ENCODE data around the gene PLAGL1.
A peak's percentile ranks its signal among the peaks of the same experiment; 100 is the strongest.
"Not testable (repeated sequence)": the region's sequence is repeated elsewhere in the genome, so short reads cannot be mapped to it uniquely, and the experiment has no call there.

The PLAGL1 gene

GRCh38 chr6:144033816-144034735 lies 26.0 kb upstream of the PLAGL1 start:
- H3K36me3 Mint-ChIP-seq (ENCODE audit: insufficient read depth) = no peaks in the 10 kb centered on the region
- no peaks in the 10 kb centered on the region for H3K27me3 Mint-ChIP-seq
- ATAC-seq (replicated peaks; ENCODE audit: extremely low read depth, poor library complexity, severe bottlenecking) (no peak), DNase-seq (ENCODE audit: low spot score in 2 of 2) (no peak)
- H3K4me1 Mint-ChIP-seq = peaks cover 9% of the 10 kb centered on the region
- no peak overlapping the region for H3K4me3 Mint-ChIP-seq
- no peak overlapping the region for H3K27ac Mint-ChIP-seq (ENCODE audit: low read depth)
- no peaks in the 10 kb centered on the region for H3K9me3 Mint-ChIP-seq

DNA sequence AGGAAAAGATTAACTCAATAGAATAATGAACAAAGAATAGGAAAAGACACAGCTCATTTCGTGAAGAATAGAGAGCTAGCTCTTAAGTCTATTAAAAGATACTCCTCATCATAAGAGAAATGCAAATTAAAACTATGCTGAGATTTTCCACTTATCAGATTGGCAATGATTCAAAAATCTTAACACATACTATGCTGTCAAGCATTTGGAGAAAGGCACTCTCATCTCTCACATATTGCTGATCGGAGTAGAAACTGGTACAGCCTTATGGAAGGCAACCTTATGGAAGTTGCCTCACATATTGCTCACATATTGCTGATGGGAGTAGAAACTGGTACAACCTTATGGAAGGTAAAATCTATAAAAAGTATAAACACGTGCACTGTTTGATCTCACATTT lies 21.4 kb upstream of the PLAGL1 start:
- Mint-ChIP-seq H3K4me3 (no peak overlapping the region), H3K9me3 (no peaks in the 10 kb centered on the region), H3K36me3 (ENCODE audit: insufficient read depth) (no peaks in the 10 kb centered on the region), H3K4me1 (no peaks in the 10 kb centered on the region), H3K27me3 (no peaks in the 10 kb centered on the region), H3K27ac (ENCODE audit: low read depth) (no peak overlapping the region)
- DNase-seq (ENCODE audit: low spot score in 2 of 2) (no peak), ATAC-seq (replicated peaks; ENCODE audit: extremely low read depth, poor library complexity, severe bottlenecking) (no peak)

- no peak overlapping the region for H3K4me3 Mint-ChIP-seq
- H3K9me3 Mint-ChIP-seq = no peaks in the 10 kb centered on the region
- H3K27ac Mint-ChIP-seq (ENCODE audit: low read depth) = no peak overlapping the region
- no peak for DNase-seq (ENCODE audit: low spot score in 2 of 2)
- no peaks in the 10 kb centered on the region for H3K4me1 Mint-ChIP-seq
- no peaks in the 10 kb centered on the region for H3K27me3 Mint-ChIP-seq
- ATAC-seq (replicated peaks; ENCODE audit: extremely low read depth, poor library complexity, severe bottlenecking) = no peak
- no peaks in the 10 kb centered on the region for H3K36me3 Mint-ChIP-seq (ENCODE audit: insufficient read depth)
Measured at GRCh38 chr6:144027932-144028587, 20.0 kb upstream of the PLAGL1 start.

GRCh38 chr6:144023216-144023615 lies 15.2 kb upstream of the PLAGL1 start:
- Mint-ChIP-seq H3K4me3 (no peak overlapping the region), H3K9me3 (no peaks in the 10 kb centered on the region), H3K36me3 (ENCODE audit: insufficient read depth) (no peaks in the 10 kb centered on the region), H3K27me3 (peaks cover under 1% of the 10 kb centered on the region), H3K4me1 (no peaks in the 10 kb centered on the region), H3K27ac (ENCODE audit: low read depth) (no peak overlapping the region)
- DNase-seq (ENCODE audit: low spot score in 2 of 2) (no peak), ATAC-seq (replicated peaks; ENCODE audit: extremely low read depth, poor library complexity, severe bottlenecking) (no peak)

- H3K4me1 Mint-ChIP-seq = no peaks in the 10 kb centered on the region
- no peak overlapping the region for H3K4me3 Mint-ChIP-seq
- H3K27ac Mint-ChIP-seq (ENCODE audit: low read depth) = no peak overlapping the region
- ATAC-seq (replicated peaks; ENCODE audit: extremely low read depth, poor library complexity, severe bottlenecking) (no peak), DNase-seq (ENCODE audit: low spot score in 2 of 2) (no peak)
- H3K9me3 Mint-ChIP-seq = no peaks in the 10 kb centered on the region
- peaks cover 16% of the 10 kb centered on the region for H3K27me3 Mint-ChIP-seq
- H3K36me3 Mint-ChIP-seq (ENCODE audit: insufficient read depth) = no peaks in the 10 kb centered on the region
Measured at GRCh38 chr6:144019929-144020328, 11.9 kb upstream of the PLAGL1 start.

DNA sequence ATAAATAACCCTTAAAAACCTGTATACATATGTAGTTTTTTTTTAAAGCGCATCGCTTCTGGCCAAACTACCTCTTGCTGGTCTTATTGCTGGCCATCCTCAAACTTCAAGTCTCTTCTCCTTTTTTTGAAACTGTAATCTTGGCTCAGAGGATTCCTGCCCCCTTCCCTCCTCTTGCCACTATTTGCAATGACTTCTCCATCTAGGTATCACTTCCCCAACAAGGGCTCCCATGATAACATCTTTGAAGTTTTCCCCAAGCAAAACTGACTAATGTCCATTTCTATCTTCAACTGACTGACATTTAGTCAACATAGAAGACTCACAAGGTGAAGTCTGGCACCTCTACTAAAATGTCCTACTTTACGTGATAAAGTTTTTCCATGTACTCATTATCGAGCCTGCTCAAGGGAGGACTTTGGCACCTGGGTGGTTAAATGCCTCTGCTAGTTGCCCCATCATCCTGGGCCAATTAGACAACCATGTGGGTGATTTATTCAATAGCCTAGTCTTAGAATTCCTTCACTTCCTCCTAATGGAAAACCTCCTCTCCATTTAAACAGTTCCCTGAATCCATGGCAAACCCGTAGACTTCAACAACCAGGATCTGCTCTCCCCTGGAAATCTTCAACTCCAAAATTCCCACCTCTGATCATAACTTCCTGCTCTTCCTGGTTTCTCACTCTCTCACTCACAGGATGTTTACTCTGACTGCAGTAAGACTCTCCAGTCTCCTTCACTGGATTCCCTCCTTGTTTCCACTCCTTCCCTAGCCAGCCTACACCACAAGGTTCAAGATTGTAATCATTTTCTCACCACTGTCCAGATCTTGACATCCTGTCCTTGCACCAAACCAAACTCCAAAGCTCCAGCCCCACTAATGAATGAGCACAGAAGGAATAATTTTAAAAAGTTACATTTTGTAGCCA lies 9.4 kb upstream of the PLAGL1 start:
- Mint-ChIP-seq H3K9me3 (no peaks in the 10 kb centered on the region), H3K27ac (ENCODE audit: low read depth) (no peak overlapping the region), H3K4me3 (no peak overlapping the region), H3K36me3 (ENCODE audit: insufficient read depth) (no peaks in the 10 kb centered on the region), H3K27me3 (peaks cover 18% of the 10 kb centered on the region), H3K4me1 (peaks cover 5% of the 10 kb centered on the region)
- DNase-seq (ENCODE audit: low spot score in 2 of 2) = no peak
- ATAC-seq (replicated peaks; ENCODE audit: extremely low read depth, poor library complexity, severe bottlenecking) = no peak

- ATAC-seq (replicated peaks; ENCODE audit: extremely low read depth, poor library complexity, severe bottlenecking) = no peak
- Mint-ChIP-seq H3K4me3 (no peak overlapping the region), H3K36me3 (ENCODE audit: insufficient read depth) (no peaks in the 10 kb centered on the region)
Measured at GRCh38 chr6:144013486-144013909, 5.4 kb upstream of the PLAGL1 start.

DNA sequence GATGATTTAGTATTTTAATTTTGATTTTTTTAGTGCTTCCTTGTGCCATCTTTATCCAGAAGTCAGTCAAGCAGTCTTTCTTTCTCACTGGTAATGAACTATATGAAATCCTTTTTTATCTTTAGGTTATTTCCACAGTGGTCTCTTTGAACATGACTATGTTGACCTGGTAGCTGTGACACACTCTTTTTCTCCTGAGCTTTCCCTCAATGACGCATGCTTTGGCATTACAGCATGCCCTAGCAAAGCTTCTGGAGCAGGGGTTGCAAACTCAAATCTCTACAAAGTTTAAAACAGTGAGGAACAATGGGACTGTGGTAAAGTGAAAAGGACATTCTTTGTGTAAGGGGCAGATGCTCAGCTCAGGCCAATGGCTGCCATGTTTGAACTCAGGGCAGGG lies 4.5 kb upstream of the PLAGL1 start:
- no peaks in the 10 kb centered on the region for H3K9me3 Mint-ChIP-seq
- H3K27ac Mint-ChIP-seq (ENCODE audit: low read depth) = no peak overlapping the region
- peaks cover 8% of the 10 kb centered on the region for H3K4me1 Mint-ChIP-seq
- peaks cover 44% of the 10 kb centered on the region for H3K27me3 Mint-ChIP-seq
- ATAC-seq (replicated peaks; ENCODE audit: extremely low read depth, poor library complexity, severe bottlenecking) (no peak), DNase-seq (ENCODE audit: low spot score in 2 of 2) (no peak)
- H3K4me3 Mint-ChIP-seq = no peak overlapping the region
- H3K36me3 Mint-ChIP-seq (ENCODE audit: insufficient read depth) = no peaks in the 10 kb centered on the region

More at GRCh38 chr6:144013486-144013909, 5.4 kb upstream of the PLAGL1 start:
- Mint-ChIP-seq H3K4me1 (peaks cover 7% of the 10 kb centered on the region), H3K9me3 (no peaks in the 10 kb centered on the region), H3K27me3 (peaks cover 50% of the 10 kb centered on the region), H3K27ac (ENCODE audit: low read depth) (no peak overlapping the region)
- peak; percentile 37 to 40 for DNase-seq (ENCODE audit: low spot score in 2 of 2)

DNA sequence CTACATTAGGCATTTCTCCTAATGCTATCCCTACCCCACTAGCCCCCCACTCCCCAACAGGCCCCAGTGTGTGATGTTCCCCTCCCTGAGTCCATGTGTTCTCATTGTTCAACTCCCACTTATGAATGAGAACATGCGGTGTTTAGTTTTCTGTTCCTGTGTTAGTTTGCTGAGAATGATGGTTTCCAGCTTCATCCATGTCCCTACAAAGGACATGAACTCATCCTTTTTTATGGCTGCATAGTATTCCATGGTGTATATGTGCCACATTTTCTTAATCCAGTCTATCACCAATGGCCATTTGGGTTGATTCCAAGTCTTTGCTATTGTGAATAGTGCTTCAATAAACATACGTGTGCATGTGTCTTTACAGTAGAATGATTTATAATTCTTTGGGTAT lies 1.6 kb upstream of the PLAGL1 start:
- not testable (repeated sequence) for H3K27ac Mint-ChIP-seq (ENCODE audit: low read depth); ATAC-seq (replicated peaks; ENCODE audit: extremely low read depth, poor library complexity, severe bottlenecking); H3K9me3 Mint-ChIP-seq; H3K4me1 Mint-ChIP-seq; H3K4me3 Mint-ChIP-seq; H3K36me3 Mint-ChIP-seq (ENCODE audit: insufficient read depth); DNase-seq (ENCODE audit: low spot score in 2 of 2)
- H3K27me3 Mint-ChIP-seq = peaks cover 47% of the 10 kb centered on the region

DNA sequence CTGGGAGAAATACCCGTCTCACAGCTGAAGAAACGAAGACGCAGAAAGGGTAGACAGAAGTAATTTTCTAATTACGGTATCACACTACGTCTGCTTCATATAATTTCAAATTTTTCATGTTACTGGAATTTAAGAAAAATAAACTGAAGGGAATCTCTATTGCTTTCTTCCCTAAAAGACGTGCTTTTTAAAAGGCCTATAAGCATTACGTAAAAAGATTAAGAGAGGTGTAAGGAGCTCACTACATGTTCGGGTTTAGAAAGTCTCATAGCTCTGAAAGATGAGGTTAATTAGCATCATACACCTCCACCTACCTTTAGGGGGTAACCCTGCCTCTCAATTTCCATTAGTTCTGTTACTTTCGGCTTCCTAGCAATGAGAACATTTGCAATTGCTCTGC lies 787 bp upstream of the PLAGL1 start:
- Mint-ChIP-seq H3K4me3 (peak overlapping the region; percentile 67), H3K9me3 (no peaks in the 10 kb centered on the region), H3K27ac (ENCODE audit: low read depth) (no peak overlapping the region), H3K27me3 (peaks cover 47% of the 10 kb centered on the region), H3K4me1 (peaks cover 8% of the 10 kb centered on the region), H3K36me3 (ENCODE audit: insufficient read depth) (no peaks in the 10 kb centered on the region)
- DNase-seq (ENCODE audit: low spot score in 2 of 2) = no peak
- no peak for ATAC-seq (replicated peaks; ENCODE audit: extremely low read depth, poor library complexity, severe bottlenecking)

DNA sequence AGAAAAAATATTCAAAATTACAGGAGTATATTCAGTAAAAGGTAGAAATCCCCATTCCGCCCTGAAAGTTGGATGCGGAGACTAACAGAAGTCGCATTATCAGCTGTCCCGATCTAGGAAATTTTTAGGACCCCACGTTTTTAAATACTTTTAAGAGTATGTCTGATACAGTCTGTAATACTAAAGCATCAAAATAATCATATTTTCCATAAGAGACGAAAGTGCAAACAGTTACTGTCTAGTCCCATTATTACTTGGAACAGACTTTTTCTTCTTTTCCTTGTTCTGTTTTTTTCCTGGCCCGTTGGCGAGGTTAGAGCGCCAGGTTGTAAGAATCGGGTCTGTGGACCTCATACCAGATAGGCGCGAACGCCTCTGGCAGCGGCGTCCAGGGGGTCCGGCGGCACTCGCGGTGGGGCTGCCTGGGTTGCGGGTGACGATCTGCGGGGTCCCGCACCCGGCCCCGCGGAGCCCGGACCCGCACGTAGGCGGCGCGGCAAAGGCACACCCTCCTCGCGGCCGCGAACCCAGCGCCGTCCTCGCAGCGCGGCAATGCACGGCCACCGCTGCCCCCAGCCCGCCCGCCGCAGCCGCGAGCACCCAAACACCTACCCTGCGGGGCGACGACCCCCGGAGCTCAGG lies 460 bp downstream of the PLAGL1 start:
- Mint-ChIP-seq H3K27me3 (peaks cover 46% of the 10 kb centered on the region), H3K4me1 (peaks cover 4% of the 10 kb centered on the region), H3K4me3 (peak overlapping the region; percentile 41), H3K27ac (ENCODE audit: low read depth) (no peak overlapping the region), H3K9me3 (no peaks in the 10 kb centered on the region), H3K36me3 (ENCODE audit: insufficient read depth) (no peaks in the 10 kb centered on the region)
- DNase-seq (ENCODE audit: low spot score in 2 of 2) = no peak
- no peak for ATAC-seq (replicated peaks; ENCODE audit: extremely low read depth, poor library complexity, severe bottlenecking)

Measured in central memory CD8-positive, alpha-beta T cell (primary cell).